Body of pancreas (tissue), 4 donors: ENCODE results near the gene ECSIT. TPM values are rescaled to one million over a fixed set of nuclear protein-coding genes. Genes with fewer than 3 reads are reported as not detected.

Experiments
- ATAC-seq: fragments of 150-250 bp; one replicate; pipeline ENCODE4 v1.9.1; 2016
- DNase-seq, 4 donors: peaks; one replicate each; pipeline ENCODE4 v3.0.0-alpha.2; 2019
- H3K27ac ChIP-seq, 4 donors: fragments of 200-600 bp; sonication (generic); 1 replicate in 3 of 4; 2 replicates in 1 of 4; pipeline versions ENCODE4 v1.5.1 to v1.6.1; 2016 to 2019; ENCODE audit warnings: mild to moderate bottlenecking in 1 of 4, mixed read lengths in 1 of 4, moderate library complexity in 1 of 4
- H3K27me3 ChIP-seq, 2 donors: fragments of 200-600 bp; sonication (generic); one replicate each; pipeline ENCODE4 v1.6.0; 2016; ENCODE audit warnings: mild to moderate bottlenecking in 1 of 2
- H3K36me3 ChIP-seq, 2 donors: fragments of 200-600 bp; sonication (generic); replicated peaks in 1 of 2; 2 replicates each; pipeline ENCODE4 v1.5.1; 2016; ENCODE audit warnings: low read depth in 2 of 2; ENCODE audit not compliant: insufficient read depth in 1 of 2
- H3K4me1 ChIP-seq: fragments of 200-600 bp; sonication (generic); one replicate; pipeline ENCODE4 v1.6.0; 2016
- H3K4me3 ChIP-seq, 2 donors: fragments of 200-600 bp; sonication (generic); 1 replicate in 1 of 2; 2 replicates in 1 of 2; pipeline ENCODE4 v1.5.1; 2016 to 2019
- H3K9me3 ChIP-seq, 3 donors: fragments of 200-600 bp; sonication (generic); 1 replicate in 2 of 3; 2 replicates in 1 of 3; pipeline ENCODE4 v1.5.1; 2016
- POLR2A ChIP-seq, 3 donors: fragments of 450-650 bp; IDR thresholded peaks; one replicate each; pipeline ENCODE4 v1.6.1; 2016; ENCODE audit warnings: antibody characterized with exemption in 3 of 3, mild to moderate bottlenecking in 2 of 3
- WGBS, 2 donors: methylation state at CpG; one replicate each; pipeline ENCODE4 v1.1.5; 2017; 5-methylcytosine and 5-hydroxymethylcytosine counted together
- intact Hi-C: fragments of 100-400 bp; cut with DNase I; formaldehyde crosslinking; loops from one replicate; pipeline ENCODE4 v1.15.1; 2023
- total RNA-seq, 2 donors: library from RNA; depleted of rRNA; stranded (reverse); fragments of >200 nt; gene quantifications; one replicate each; pipeline ENCODE4 v1.1.0, GENCODE V29; 2016
- TF ChIP-seq, protein P1 (sequence below), 7 experiments: fragments of 450-650 bp in 4 of 7; fragments of 200-600 bp in 3 of 7; sonication (generic) in 3 of 7; IDR thresholded peaks; one replicate each; pipeline ENCODE4 v1.5.1; 2016 to 2019; ENCODE audit warnings: antibody characterized with exemption in 7 of 7

The ECSIT gene
- total RNA-seq, 2 donors from 2014 or later, result 55.8 to 79.1 TPM

DNA sequence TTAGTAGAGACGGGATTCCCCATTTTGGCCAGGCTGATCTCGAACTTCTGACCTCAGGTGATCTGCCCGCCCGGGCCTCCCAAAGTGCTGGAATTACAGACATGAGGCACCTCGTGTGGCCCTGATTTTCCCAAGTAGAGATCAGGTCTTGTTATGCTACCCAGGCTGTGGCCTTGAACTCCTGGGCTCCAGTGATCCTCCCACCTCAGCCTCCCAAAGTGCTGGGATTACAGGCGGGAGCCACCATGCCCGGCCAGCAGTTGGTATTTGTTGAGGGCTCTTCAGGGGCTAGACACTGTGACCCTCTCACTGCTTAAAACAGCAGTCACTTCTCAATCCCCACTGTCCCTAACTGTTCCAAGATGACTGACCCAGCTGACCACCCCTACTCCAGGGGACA, 39.6 kb downstream of the ECSIT start:
- no peak for DNase-seq
- H3K4me3 ChIP-seq, result no peak overlapping the region
- no peak for ATAC-seq
- intact Hi-C loops, result loop anchor here (10.0 kb wide), 1 partner anchor 195 kb away; the partner anchor contains the start of gene TSPAN16
- no peaks in the 10 kb centered on the region for H3K9me3 ChIP-seq
- 80 to 90% methylated on average over 1 to 7 of the region's 7 CpGs for WGBS, 2 donors
- no peaks in the 10 kb centered on the region for H3K36me3 ChIP-seq
- no peaks in the 10 kb centered on the region for H3K27me3 ChIP-seq
- H3K27ac ChIP-seq, result no peak overlapping the region
- TF ChIP-seq POLR2A (IDR thresholded peaks at IDR 0.05), result no peak
- TF ChIP-seq, protein P1, sequence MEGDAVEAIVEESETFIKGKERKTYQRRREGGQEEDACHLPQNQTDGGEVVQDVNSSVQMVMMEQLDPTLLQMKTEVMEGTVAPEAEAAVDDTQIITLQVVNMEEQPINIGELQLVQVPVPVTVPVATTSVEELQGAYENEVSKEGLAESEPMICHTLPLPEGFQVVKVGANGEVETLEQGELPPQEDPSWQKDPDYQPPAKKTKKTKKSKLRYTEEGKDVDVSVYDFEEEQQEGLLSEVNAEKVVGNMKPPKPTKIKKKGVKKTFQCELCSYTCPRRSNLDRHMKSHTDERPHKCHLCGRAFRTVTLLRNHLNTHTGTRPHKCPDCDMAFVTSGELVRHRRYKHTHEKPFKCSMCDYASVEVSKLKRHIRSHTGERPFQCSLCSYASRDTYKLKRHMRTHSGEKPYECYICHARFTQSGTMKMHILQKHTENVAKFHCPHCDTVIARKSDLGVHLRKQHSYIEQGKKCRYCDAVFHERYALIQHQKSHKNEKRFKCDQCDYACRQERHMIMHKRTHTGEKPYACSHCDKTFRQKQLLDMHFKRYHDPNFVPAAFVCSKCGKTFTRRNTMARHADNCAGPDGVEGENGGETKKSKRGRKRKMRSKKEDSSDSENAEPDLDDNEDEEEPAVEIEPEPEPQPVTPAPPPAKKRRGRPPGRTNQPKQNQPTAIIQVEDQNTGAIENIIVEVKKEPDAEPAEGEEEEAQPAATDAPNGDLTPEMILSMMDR (IDR thresholded peaks at IDR 0.05), result no peak
- no peaks in the 10 kb centered on the region for H3K4me1 ChIP-seq

DNA sequence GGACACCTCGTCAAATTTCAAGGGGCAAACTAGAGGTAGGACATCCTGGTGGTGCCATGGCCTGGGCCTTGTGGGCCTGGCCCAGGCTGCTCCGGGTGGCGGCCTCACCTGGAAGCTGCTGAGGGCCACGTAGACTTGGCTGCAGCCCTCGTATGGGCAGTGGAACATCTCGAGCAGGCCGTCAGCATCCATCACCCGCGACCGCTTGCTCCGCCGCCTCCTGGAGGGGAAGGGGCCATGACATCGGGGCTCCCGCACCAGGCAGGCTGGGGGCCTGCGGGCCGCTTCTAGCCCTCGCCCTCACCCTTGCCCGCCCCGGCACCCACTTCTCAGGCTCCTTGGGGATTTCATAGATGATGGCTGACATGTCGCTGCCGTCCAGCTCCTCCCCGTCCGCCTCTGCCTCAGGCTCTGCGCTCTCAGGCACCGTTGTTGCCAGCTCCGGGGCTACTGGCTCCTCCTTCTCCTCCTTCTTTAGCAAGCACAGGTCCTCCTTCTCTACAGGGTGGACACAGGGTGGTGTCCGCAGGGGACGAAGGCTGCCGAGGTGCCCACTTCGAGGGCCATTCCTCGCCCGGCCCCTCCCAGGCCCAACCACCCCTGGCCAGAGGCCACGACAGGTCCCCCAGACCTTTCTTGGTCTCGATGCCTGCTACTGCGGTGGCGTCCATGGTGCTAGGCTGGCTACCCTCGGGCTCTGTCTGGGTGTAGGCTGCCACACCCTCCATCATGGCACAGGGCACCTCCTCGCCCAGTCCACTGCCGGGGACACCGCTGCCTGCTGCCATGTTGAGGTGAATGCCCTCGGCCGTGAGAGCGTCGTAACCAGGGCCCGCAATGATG, 42.1 kb downstream of the ECSIT start:
- 90 to 96% methylated on average over 24 to 32 of the region's 45 CpGs for WGBS, 2 donors
- Histone ChIP-seq H3K4me3 (no peak overlapping the region), H3K9me3 (no peaks in the 10 kb centered on the region), H3K27ac (no peak overlapping the region), H3K4me1 (peaks cover 13% of the 10 kb centered on the region), H3K27me3 (peaks cover 0 to 14% of the 10 kb centered on the region in 2 donors), H3K36me3 (no peaks in the 10 kb centered on the region)
- TF ChIP-seq, protein P1 (IDR thresholded peaks at IDR 0.05), result no peak
- no peak for TF ChIP-seq POLR2A (IDR thresholded peaks at IDR 0.05)
- ATAC-seq (no peak), DNase-seq (no peak)
- intact Hi-C loops, result loop anchor here (10.0 kb wide), 1 partner anchor 192 kb away; the partner anchor contains the start of gene TSPAN16

DNA sequence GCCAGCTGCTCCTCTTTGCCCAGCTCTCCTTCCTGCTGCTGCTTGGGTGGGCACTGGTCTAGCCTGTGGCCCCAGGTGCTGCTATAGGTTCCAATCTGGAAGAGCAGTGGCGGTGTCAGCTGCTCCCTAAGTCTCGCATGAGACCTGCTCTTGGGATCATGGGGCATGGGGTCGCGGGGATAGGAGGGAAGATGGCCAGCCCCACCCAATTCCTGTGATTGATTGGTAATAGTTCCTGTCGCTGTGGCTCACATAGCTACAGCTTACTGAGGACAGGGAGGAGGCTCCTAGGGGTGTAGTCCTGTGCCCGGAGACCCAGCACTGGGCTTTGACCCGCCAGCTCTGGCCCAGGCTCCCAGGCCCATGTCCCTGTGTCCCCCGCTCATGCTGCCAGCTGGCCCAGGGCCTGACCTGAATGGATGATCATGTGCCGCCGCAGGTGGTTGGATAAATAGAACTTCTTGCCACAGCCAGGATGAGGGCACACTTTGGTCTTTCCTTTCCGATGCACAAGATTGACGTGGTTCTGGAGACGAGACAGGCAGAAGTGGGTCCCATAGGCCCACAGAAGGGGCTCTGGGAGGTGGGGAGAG, 43.6 kb downstream of the ECSIT start:
- Histone ChIP-seq H3K9me3 (no peaks in the 10 kb centered on the region), H3K36me3 (no peaks in the 10 kb centered on the region), H3K4me3 (no peak overlapping the region), H3K4me1 (peaks cover 17% of the 10 kb centered on the region), H3K27me3 (peaks cover 0 to 28% of the 10 kb centered on the region in 2 donors), H3K27ac (no peak overlapping the region)
- no peak for ATAC-seq
- no peak for DNase-seq
- WGBS, 2 donors, result 91 to 97% methylated on average over 5 to 12 of the region's 13 CpGs
- no peak for TF ChIP-seq POLR2A (IDR thresholded peaks at IDR 0.05)
- intact Hi-C loops, result loop anchor here (10.0 kb wide), 1 partner anchor 191 kb away; the partner anchor contains the start of gene TSPAN16

DNA sequence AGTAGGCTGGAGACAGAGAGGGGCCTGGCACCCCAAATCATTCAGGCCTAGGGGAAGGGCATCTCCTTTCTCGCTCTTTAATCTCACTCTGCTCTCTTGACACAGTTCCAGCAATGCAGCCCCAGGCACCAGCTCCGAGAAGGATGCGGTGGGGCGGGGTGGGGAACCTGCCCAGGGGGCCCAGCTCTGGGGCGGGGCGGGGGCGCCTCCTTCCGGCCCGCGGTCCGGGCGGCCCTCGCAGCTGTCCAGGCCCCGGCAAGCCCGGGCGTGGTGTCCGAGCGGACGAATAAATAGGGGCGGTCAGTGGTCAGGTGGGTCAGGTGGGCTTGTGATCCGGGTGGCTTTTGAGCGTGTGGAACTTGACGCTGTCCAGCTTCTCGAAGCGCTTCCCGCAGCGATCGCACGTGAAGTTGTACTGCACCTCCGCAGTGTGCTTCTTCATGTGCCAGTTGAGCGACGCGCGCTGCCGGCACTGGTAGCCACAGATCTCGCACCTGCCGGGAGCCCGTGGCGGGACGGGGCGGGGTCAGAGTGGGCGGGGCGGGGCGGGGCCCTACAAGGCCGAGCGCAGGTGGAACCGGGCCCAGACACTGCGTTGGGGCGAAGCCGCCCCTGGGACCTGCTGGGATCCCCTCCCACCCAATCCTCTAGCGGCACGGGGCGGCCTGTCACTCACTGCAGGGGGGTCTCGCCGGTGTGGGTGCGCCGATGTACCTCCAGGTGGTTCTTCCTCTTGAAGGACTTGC, 45.4 kb downstream of the ECSIT start:
- ATAC-seq, result no peak
- Histone ChIP-seq H3K4me1 (peaks cover 30% of the 10 kb centered on the region), H3K27ac (no peak overlapping the region), H3K36me3 (no peaks in the 10 kb centered on the region), H3K4me3 (no peak overlapping the region), H3K9me3 (no peaks in the 10 kb centered on the region), H3K27me3 (peaks cover 0 to 35% of the 10 kb centered on the region in 2 donors)
- intact Hi-C loops, result loop anchor here (10.0 kb wide), 1 partner anchor 189 kb away; the partner anchor contains the start of gene TSPAN16
- DNase-seq, result no peak
- TF ChIP-seq, protein P1 (IDR thresholded peaks at IDR 0.05), result no peak
- TF ChIP-seq POLR2A (IDR thresholded peaks at IDR 0.05), result no peak
- WGBS, 2 donors, result 81 to 84% methylated on average over 18 to 56 of the region's 57 CpGs
